NOMO-1 treated with dmso at 0.1 percent for 144 hours (cell line): ENCODE data around the gene ROCK2.

Experiments used
- DNase-seq: peaks from one replicate; lab custom pipeline; 2025; ENCODE audit not compliant: unreplicated experiment; lab: John Stamatoyannopoulos, UW

ROCK2 gene

DNA sequence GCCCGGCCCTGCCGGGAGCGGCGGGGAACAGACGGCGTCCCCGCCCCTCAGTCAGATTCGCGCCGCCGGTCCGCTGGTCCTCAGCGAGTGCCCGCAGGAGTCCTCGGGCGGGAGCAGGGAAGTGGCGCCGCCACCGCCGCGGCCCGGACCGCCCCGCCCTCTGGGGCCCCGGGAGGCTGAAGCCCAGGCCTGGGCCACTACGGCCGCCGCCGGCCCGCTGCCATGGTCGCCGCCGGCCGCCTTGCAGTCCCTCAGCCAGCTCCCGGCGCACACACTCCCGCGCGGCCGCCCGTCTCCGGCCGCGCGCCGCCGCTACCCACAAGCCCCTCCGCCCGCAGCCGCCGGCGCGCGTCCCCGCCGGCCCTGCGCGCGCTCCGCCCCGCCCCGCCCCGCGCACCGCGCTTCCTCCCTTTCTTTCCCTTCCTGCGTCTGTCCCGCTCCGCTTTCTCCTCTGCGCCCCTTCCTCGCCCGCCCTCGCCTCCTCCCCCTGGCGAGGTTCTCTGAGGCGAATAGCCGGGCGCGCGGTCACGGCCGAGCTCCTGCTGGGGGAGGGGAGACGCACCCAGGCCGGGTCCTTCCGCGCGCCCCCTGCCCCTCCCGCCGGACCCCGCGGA lies at the start of gene ROCK2:
Gene ROCK2 (minus strand): TSS at position 295 of the 614 bp plus-strand sequence. CDS start 500 bp downstream, outside the sequence.
- DNase-seq = peak; percentile 80

DNA sequence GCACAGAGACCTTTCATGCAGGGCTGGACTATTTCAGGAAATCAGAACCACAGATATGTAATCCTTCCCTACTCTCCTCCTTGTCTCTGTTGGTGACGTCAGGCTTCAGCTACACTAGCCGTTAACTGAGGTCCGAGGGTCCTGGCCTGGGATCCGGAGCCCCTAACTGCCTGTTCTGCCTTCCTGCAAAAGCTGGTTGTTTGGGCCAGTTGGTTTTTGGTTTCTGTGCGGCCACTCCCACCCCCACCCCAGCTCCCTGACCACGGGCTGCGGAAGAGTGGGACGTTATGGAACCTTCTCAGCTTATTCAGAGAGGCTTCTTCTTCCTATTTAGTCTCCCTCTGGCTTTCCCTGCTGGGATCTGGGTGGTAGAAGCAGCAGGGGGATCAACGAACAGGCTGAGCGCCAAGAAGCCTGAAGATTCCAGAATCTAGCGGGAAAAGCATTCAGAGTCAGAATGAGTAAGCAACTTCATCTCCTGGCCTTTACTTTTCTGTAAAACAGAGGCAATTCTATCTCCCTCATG lies 49.3 kb upstream of the ROCK2 start:
- no peak for DNase-seq

DNA sequence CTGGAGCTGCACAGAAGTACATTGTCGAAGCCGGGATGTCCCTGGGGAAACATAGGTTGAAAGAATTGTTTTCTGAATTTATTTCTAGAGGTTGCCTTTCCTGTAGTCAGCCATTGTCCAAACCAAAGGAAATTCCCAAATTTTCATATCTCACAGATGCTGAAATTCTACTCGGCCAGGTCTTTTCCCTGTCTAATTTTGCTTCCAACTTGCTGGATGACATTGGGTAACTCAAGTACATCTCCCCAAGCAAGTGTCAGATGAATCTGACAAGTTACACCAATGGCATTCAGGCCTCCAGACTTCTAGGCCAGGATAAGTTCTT lies 47.5 kb upstream of the ROCK2 start:
- DNase-seq = no peak

DNA sequence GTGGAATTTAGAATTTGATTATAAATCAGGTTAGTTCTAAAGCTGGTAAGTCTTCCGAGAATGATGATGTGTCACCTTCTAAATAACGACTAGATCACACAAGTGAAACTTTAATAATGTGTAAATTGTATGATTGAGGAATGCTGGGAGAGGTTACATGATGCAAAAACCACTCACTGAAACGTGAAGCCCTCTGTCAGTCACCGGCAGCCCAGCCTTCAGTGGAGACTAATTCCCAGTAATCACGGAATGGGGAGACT lies 45.9 kb upstream of the ROCK2 start:
- no peak for DNase-seq

DNA sequence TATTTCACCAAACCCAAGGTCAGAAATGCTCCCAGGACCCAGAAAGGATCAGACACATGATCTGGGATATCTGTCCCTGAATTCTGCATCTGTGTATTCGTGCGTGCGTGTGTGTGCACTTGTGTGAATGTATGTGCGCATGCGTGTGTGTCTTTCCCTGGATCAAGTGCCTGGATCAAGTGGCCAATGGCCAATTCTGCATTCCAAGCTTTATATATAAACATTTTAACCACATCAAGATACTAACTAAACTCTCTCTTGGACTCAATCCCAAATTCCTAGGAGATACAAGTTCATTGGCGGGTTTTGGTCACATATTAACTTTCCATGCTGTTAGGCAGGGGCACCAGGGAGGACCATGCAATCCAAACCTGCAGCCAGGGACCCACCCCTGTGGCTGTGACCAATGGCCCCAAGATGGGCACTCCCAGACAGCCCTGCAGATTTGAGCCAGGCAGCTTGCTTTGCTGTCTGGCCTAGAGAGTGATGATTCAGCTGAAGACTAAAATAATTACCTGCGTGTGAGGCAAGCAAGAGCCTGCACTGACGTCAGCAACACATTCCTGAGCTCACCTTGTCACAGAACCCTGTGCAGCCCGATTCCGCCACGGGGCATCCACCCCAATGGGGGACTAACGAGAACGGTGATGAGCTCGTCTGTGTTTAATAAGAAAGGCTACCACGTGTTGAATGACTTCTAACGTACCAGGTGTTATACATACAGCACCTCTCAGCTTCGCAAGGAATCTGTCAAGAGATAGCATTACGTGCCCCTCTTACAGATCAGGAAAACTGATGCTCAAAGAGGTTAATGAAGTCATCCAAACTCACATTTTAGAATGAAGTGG lies 45.3 kb upstream of the ROCK2 start:
- DNase-seq = no peak

DNA sequence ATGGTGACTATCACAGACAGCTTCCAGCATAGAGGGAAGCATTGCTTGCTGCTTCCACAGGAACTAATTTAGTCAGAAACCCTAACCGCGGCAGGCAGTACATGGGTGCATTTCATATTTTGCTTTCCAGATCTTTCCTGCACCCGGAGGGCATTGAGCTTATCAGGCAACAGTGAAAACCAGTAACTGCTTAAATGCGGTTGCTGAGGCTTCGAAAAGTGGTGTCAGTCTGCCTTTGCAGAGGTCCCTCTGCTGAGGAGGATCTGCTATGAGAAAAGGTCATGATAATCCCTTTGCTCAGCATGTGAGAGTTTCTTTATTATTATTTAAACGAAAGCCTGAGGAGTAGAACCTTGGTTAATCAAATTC lies 44.6 kb upstream of the ROCK2 start:
- DNase-seq = no peak

DNA sequence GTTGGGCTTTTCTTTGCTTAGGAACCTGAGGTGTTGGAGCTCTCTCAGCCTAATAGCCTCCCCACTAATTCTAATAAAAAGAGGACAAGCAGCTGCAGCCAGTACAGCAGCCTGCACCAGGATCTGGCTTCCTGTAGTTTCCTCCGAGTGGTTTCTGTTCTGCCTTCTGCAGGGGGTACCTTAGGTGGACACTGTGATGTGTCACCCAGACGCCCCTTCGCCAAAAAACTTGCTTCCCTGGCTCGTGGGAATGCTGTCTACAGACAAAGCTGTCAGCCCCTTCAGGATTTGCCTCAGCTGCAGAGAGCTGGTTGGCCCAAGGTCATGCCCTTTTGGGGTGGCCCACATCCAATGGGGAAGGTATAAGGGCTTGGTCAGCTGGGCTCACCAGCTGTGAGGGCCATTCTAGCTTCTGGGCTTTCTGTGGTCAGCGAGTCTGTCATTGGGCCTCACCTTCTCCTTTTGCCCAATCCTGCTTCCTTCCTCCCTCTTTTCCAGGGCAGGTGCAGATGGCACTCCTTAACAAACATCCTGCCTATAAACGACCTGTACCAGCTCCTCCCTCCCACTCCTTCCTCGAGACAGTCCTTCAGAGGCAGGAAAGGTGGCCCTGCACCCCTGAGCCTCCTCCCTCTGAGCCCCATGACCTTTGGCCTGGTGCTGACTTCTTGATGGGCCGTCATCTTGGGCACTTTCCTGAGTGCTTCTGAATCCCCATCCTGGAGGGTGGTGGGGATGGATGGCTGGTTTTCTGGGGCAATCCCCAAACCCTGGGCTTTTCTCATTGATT lies 44.0 kb upstream of the ROCK2 start:
- no peak for DNase-seq

DNA sequence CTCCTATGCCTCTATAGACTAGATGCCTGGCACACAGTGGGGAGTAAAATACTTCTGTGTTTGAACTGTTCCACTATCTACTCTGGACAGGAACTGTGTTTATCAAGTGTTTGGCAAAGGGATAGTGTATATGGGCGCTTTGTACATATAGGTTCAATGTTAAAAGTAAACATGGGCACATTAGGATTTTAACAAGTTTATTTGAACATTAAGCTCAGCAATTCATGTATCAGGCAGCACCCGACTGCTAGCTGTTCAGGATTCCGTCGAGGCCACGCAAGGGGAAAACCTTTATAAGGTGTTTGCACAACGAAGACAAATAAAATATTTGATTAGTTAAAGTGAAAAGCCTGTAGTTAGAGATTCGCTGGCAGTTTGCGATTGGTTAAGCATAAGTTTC lies 43.4 kb upstream of the ROCK2 start:
- DNase-seq = no peak

DNA sequence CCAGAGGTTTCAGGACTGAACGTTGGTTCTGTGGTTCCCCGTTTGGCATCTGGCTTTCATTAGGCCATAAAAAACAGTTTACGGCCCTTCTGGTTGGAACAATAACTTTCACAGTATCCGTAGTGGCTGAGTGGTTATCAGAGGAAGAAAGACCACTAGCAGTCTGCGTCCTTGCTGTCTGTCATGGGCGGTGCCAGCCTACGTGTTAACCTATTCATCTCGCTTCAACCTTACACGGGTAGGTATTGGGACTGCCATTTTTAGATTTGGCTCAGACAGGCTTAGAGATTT lies 42.6 kb upstream of the ROCK2 start:
- no peak for DNase-seq

DNA sequence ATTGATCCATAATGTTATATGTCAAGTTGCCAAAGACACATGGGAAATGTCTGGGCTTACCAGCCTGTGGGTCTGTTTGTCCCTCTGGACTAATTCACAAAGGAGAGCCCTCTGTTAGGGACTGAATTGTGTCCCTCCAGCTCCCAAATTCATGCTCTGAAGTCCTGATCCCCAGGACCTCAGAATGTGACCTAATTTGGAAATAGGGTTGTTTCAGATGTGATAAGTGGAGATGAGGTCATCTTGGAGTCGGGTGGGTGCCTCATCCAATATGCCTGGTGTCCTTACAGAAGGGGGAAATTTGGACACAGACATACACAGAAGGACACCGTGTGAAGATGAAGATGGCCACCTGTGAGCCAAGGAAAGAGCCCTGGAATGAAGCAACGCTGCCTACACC lies 41.4 kb upstream of the ROCK2 start:
- DNase-seq = no peak

DNA sequence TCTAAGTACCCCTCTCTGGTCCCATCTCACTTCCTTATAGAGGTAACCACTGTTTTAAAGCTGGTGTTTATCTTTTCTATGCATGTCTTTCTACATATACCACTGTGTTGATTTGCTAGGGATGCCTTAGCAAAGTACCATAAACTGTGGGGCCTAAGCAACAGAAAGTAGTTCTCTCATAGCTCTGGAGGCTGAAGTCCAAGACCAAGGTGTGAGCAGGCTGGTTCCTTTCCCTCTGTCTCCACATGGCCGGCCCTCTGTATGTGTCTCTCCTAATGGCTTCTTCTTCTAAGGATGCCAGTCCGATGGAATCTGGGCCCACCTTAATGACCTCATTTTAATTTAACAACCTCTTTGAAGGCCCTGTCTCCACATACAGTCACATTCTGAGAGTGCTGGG lies 40.8 kb upstream of the ROCK2 start:
- DNase-seq = no peak

DNA sequence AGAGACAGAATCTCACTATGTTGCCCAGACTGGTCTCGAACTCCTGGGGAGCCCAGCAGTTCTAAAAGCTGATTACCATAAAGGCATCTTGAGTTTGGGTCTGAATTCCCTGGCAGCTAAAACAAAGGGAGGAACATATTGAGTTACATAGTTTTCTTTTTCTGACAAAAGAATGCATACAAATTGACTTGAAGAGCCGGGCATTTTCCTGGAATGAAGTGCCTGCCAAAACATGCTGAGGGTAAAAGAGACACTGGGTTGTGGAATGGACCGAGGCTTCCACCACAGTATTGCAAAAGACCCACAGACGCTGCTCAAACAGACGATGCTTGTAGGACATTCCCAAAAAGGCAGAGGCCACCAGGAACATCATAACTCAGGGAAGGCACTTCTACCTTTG lies 35.1 kb upstream of the ROCK2 start:
- no peak for DNase-seq

DNA sequence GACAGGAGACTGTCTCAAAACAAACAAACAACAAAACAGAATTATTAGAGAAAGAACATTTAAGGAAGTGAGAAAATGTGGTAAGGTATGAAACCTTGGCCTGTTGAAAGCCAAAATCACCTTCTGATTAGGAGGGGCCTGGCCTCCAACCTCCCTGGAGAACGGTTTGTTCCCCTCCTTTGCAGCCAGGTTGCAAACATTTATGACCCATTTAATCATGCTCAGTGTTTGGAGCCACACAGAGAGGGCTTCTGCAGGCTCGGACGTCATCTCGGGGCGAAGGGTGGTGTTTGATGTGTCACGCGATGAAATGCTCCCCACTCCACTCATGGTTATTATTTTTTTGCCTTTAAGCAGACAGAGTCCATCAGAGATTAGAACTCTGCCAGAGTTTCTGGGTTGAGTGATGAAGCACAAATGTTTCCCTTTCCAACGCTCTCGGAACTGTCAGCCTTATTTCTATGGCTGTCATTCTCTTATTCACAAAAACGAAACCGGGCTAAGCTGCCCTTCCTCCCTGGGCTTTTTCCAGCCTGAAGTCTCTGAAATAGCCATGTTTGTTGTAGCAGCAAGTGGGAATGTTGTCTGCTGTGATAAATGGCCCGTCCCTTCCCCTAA lies 33.6 kb upstream of the ROCK2 start:
- no peak for DNase-seq

DNA sequence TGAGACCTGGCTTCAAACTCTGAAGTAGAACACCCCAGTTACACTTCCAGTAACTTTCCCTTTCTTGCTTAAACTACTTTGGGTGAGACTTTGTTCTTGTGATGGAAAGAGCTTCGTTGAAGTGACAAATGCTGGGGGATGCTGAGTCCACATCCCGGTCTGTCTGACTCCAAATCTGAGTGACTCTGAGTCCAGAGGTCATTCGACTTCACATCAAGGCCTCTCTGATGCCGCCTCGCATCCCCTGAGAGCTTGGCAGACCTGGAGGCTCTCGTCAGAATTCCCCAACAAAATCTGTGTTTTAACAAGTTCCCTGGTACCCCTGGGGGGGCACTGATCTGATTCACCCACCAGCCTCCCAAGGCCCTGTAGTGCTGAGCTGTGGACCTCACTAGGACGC lies 31.6 kb upstream of the ROCK2 start:
- DNase-seq = no peak

DNA sequence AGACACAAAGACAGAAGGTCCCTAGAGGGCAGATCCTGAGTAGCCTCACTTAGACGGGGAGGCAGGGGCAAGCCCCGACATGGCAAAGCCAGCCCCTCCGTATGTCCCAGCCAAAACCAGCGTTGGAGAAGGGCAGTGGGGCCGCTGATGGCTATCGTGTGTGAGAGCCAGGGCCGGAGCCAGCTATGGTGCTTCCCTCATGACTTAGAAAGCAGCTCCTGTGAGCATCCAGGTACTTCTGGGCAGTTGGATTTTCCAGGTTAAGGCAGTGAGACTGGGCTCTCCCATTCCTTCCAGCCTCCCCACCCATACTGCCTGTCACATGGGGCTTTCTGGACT lies 31.2 kb upstream of the ROCK2 start:
- no peak for DNase-seq

DNA sequence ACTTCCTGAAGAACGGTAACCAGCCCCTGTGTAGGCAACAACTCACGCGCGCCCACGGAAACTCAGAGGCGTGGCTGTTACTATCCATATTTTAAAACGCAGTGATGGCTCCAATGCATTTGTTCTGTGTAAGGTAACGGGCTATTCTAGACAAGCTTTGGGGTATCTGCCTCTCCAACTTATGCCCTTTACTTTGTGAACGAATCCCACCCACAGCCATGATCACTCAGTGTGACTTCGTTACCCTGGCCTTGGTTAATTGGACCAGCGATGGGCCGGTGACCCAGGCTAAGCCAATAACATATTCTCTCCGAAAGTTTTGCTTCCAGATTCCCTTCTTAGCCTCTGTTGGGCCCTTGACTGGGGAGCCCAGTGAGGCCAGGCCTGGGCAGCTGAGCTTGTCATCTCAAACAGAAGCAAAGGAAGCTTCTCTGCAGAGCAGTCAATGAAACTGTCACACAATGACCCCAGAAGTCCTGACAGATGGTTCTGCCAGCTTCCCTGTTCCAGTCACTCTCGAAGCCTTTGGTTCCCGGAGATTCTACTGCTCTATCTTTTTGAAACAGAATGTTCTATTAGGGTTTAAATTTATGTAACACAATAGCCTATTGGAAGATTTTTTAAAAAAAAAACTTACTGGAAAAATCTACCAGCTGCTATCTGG lies 30.7 kb upstream of the ROCK2 start:
- no peak for DNase-seq

DNA sequence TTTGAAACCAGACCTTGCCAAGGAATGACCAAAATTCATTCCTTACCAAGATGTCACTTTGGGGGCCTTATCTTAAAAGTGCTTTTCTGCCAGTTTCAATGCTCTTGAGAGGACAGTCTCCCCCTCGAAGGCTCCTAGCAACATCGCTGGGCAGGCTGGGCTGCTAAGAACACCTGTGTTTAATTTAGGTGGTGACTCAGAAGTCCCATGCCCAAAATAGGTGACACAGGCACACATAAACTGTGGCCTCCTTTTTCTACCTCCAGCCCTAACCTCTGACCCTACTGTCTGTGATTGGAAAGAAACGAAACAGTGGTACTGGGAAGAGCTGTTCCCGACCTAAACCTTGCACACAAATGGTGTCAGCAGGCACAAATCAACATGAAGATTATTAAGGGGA lies 28.7 kb upstream of the ROCK2 start:
- DNase-seq = no peak

DNA sequence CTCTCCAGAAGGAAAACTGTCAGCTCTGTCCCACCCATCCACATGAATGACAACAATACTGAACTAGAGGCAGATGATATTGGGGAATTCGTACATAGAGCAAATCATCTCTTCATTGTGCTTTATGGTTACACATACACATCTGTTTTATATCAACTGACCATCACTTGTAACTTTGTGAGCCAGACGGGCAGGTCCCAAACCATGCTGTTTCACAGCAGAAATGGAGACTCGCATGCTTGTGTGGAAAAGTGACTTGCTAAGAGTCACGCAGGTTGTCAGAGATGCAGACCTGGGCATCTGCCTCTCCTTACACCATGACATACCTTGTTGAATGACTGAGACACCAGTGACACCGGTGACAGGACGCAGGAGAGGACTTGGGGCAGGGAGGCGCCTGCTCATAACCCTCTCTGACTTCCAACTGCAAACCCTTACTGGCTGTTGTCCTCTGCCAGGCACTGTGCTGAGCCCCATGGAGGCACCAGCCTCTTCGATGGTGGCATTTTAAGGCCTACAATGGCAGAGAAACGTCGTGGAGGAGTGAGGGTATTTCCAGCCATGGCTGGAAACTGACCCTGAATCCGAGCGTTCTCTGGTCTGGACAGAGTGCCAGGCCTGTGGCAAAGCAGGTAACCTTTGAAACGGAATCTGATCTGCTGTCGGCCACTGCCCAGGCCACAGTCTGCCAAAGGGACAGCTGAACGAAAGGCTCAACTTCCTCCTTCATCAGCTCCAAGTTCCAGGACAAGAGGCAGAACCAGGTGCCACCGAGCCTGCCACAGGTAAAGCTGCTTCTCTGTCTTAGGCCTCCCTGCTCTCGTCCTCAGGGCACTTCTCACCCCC lies 26.9 kb upstream of the ROCK2 start:
- DNase-seq = no peak

DNA sequence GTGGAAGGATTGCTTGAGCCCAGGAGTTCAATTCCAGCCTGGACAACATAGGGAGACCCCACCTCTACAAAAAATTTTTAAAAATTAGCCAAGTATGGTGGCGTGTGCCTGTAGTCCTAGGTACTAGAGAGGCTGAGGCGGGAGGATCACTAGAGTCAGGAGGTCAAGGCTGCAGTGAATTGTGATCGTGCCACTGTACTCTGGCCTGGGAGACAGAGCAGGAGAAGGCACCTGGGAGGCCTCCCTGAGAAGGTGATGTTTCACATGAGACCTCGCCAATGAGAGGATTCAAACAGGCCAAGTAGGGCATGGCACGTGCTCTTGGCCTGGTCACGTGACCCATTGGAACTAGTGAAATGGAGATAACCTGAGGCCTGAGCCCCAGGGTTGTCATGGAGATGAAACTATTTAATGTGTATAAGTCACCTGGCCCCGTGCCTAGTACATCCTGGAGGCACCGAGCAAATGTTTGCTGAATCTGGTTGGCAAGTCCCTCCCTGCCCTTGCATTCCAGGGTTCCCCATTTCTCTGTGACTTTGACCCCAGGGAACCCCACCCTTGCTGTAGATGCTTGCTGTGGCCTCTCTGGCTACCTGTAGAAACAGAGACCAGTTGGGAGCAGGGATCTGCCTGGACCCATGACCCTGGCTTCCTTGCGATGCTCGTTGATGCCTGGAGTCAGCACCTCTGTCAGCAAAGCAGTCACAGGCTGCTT lies 26.1 kb upstream of the ROCK2 start:
- no peak for DNase-seq

DNA sequence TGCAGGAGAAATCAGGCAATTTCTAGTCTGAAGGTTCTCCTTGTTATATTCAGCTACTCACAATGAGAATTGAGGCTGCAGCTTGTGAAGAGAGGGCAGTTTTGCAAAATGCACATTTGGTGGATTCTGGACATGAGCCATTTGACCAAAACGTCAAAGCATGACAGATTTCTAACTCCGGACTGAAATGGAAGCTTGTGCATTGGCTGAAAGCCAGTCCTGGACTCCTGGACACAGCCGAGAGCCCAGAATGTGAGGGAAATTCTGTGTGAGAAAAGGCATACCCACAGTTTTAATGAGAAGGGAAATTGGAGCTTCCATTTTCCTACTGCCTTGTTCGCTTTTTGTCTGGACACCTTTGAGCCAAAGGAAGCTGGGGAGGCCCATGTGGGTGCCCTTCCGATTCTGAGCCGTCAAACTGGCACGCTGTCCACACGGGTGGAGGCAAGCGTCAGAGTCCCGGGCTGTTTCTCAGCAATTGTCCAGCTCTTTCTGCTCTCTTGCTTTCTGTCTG lies 23.7 kb upstream of the ROCK2 start:
- no peak for DNase-seq
